HG02588 (cell line): ENCODE measurements around the gene RSPO1.

ENCODE experiments used
- ATAC-seq: cut with Tn5 transposase; IDR thresholded peaks from one replicate; pipeline ENCODE4 v1.9.1; 2021; ENCODE audit warnings: mild to moderate bottlenecking, moderate library complexity; ENCODE audit not compliant: unreplicated experiment

RSPO1 gene

GRCh38 chr1:37574834-37575480, 59.7 kb downstream of the RSPO1 start:
- ATAC-seq: no peak

DNA sequence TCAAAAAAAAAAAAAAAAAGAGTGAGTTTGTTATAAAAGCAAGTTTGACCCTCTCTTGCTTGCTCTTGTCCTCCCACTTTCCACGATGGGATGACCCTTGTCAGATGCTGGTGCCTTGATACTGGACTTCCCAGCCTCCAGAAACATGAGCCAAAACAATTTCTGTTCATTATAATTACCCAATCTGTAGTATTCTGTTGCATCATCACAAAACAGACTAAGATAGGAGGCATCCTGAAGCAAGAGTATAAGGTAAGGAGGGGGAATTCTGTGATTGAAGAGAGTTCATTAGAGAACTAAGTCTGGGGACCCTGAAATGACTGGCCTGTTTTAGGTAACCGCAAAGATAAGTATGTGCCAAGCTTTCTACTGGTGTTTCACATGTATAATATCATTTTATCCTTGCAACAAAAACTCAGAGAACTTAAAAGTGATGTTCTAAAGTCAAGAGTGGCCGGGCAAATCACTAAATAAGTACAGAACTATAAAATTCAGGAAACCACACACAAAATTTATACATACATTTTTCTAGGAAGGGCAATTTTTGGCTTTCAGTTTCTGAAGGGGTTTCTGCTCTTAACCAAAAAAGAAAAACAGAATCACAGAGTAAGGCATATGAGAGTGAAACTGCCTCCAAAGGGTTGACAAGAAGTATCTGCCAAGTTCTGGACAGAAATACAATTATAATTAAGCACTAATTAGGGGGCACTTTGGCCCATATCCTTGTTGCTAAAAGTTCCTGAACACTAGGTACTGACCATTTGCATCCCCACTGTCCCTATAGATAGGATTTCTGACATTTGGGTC, 64.0 kb downstream of the RSPO1 start:
- no peak for ATAC-seq

DNA sequence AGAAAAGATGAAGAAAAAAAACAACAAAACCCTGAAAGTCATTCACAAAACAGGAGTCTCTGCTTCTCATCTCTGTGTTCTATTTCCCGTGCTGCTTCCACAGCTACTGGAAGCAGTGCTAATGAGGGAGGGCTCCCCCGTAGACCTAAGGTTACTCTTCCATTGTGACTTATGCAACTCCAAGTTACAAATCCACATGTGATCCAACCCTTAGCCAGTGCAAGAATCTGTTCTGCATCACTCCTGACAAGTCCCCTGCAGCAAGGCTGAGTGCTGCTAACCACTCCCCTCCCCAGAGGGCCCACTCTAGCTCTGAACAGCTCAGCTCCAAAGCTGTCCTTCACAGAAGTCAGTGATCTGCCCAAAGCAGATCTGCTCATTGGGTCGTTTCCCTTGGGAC, 67.7 kb downstream of the RSPO1 start:
- no peak for ATAC-seq

GRCh38 chr1:37564892-37565291, 69.8 kb downstream of the RSPO1 start:
- ATAC-seq: no peak

DNA sequence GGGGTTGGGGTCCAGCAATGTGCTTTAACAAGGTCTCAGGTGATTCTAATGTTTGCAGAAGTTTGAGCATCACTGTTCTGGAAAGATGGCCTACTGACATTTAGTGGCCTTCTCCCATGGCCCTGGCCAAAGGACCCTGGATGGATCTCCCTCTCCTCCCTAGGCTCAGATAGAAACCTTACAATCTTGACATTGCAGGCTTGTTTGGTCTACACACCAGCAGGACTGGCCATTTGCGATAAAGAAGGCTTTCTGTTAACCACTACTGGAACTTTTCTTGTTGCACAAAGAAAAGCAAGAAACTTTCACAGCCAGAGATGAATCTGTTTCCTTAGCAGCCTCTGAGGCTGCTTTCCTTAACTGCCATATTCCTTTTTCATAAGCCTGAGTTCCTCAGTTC, 71.7 kb downstream of the RSPO1 start:
- ATAC-seq: no peak
